WTC11 (cell line): Measurements from ENCODE around the gene ZPR1. TPM values are rescaled to one million over a fixed set of nuclear protein-coding genes. Genes with fewer than 3 reads are reported as not detected.

Experiments used
- ATAC-seq: fragments of 200-7000 bp; cut with Tn5 transposase; 2 replicates; pipeline ENCODE4 v1.10.0; 2021; ENCODE audit warnings: mild to moderate bottlenecking, moderate library complexity
- CTCF ChIA-PET: fragments of 300-600 bp; sonication (Branson Sonifier 250); formaldehyde crosslinking; loops from one replicate; lab custom pipeline; 2021; ENCODE audit warnings: antibody characterized with exemption; lab: Charles Lee
- POLR2A ChIA-PET: fragments of 350-600 bp; sonication (Branson Sonifier 250); formaldehyde crosslinking; loops from one replicate; lab custom pipeline; 2021; ENCODE audit warnings: antibody characterized with exemption; lab: Charles Lee
- DNase-seq: peaks from one replicate; pipeline ENCODE4 v3.0.0; 2021; ENCODE audit warnings: low spot score
- H3K27ac Mint-ChIP-seq: 2 replicates; pipeline ENCODE4 v1.8.0; 2021; ENCODE audit warnings: mixed read lengths
- H3K27me3 Mint-ChIP-seq: 2 replicates; pipeline ENCODE4 v1.8.0; 2021; ENCODE audit warnings: low read depth, mild to moderate bottlenecking, moderate library complexity, mixed read lengths
- H3K36me3 Mint-ChIP-seq: 2 replicates; pipeline ENCODE4 v1.8.0; 2021; ENCODE audit warnings: mixed read lengths
- H3K4me1 Mint-ChIP-seq: 2 replicates; pipeline ENCODE4 v1.8.0; 2022; ENCODE audit warnings: mixed read lengths
- H3K4me3 Mint-ChIP-seq: 2 replicates; pipeline ENCODE4 v1.8.0; 2021; ENCODE audit warnings: mild to moderate bottlenecking, moderate library complexity, mixed read lengths
- H3K9me3 Mint-ChIP-seq: 2 replicates; pipeline ENCODE4 v1.8.0; 2021; ENCODE audit warnings: mixed read lengths
- ARID4B ChIP-seq: sonication (generic); formaldehyde crosslinking; IDR thresholded peaks from 2 replicates; pipeline ENCODE4 v1.8.0; 2023; ENCODE audit warnings: missing genetic modification reagents, mild to moderate bottlenecking, borderline replicate concordance
- EMX1 ChIP-seq: fragments of 250-450 bp; sonication (Bioruptor Pico); IDR thresholded peaks from 2 replicates; pipeline ENCODE4 v1.8.0; 2021; ENCODE audit warnings: mild to moderate bottlenecking
- FOXP1 ChIP-seq: sonication (generic); formaldehyde crosslinking; IDR thresholded peaks from 2 replicates; pipeline ENCODE4 v1.8.0; 2022; ENCODE audit warnings: missing genetic modification reagents, mild to moderate bottlenecking, moderate library complexity, borderline replicate concordance
- GRHL2 ChIP-seq: fragments of 250-450 bp; sonication (Bioruptor Pico); IDR thresholded peaks from 2 replicates; pipeline ENCODE4 v1.8.0; 2022; ENCODE audit warnings: mild to moderate bottlenecking, moderate library complexity; ENCODE audit not compliant: insufficient replicate concordance, severe bottlenecking
- HMGA2 ChIP-seq: fragments of 250-450 bp; sonication (Bioruptor Pico); IDR thresholded peaks from 2 replicates; pipeline ENCODE4 v1.4.0; 2021; ENCODE audit warnings: mild to moderate bottlenecking, moderate library complexity
- MLX ChIP-seq: sonication (generic); formaldehyde crosslinking; IDR thresholded peaks from 2 replicates; pipeline ENCODE4 v1.8.1; 2023; ENCODE audit warnings: mild to moderate bottlenecking, missing genetic modification reagents, moderate library complexity
- NFE2L1 ChIP-seq: sonication (generic); formaldehyde crosslinking; IDR thresholded peaks from 2 replicates; pipeline ENCODE4 v1.8.1; 2023; ENCODE audit warnings: missing genetic modification reagents
- PRDM15 ChIP-seq: sonication (generic); formaldehyde crosslinking; IDR thresholded peaks from 2 replicates; pipeline ENCODE4 v1.8.0; 2022; ENCODE audit warnings: missing genetic modification reagents
- SP1 ChIP-seq: sonication (generic); formaldehyde crosslinking; conservative IDR thresholded peaks from 2 replicates; pipeline ENCODE4 v1.8.1; 2022; ENCODE audit warnings: missing genetic modification reagents
- TCF7 ChIP-seq: sonication (generic); formaldehyde crosslinking; IDR thresholded peaks from 2 replicates; pipeline ENCODE4 v1.8.0; 2022; ENCODE audit warnings: mild to moderate bottlenecking, low read depth, missing genetic modification reagents, moderate library complexity
- USF1 ChIP-seq: sonication (generic); formaldehyde crosslinking; IDR thresholded peaks from 2 replicates; pipeline ENCODE4 v1.8.0; 2022; ENCODE audit warnings: mild to moderate bottlenecking, missing genetic modification reagents
- ZNF263 ChIP-seq: sonication (generic); formaldehyde crosslinking; IDR thresholded peaks from 2 replicates; pipeline ENCODE4 v1.8.1; 2022; ENCODE audit warnings: low read depth, mild to moderate bottlenecking, moderate library complexity, missing genetic modification reagents
- total RNA-seq: library from RNA; stranded (reverse); gene quantifications from 3 replicates; pipeline ENCODE4 v1.2.3, GENCODE V29; 2021
- TF ChIP-seq, protein P1 (sequence below): fragments of 250-450 bp; sonication (Bioruptor Pico); conservative IDR thresholded peaks from 2 replicates; pipeline ENCODE4 v1.9.0; 2021; ENCODE audit warnings: mild to moderate bottlenecking
- TF ChIP-seq, protein P2 (sequence below): sonication (generic); formaldehyde crosslinking; conservative IDR thresholded peaks from 2 replicates; pipeline ENCODE4 v1.8.1; 2023; ENCODE audit warnings: mild to moderate bottlenecking, low read depth, missing genetic modification reagents, moderate library complexity
- TF ChIP-seq, protein P3 (sequence below): sonication (generic); formaldehyde crosslinking; IDR thresholded peaks from 2 replicates; pipeline ENCODE4 v1.8.0; 2022; ENCODE audit warnings: mild to moderate bottlenecking, missing genetic modification reagents

ZPR1 gene
- total RNA-seq, 1 experiment from 2014 or later, result 59.6 TPM

DNA sequence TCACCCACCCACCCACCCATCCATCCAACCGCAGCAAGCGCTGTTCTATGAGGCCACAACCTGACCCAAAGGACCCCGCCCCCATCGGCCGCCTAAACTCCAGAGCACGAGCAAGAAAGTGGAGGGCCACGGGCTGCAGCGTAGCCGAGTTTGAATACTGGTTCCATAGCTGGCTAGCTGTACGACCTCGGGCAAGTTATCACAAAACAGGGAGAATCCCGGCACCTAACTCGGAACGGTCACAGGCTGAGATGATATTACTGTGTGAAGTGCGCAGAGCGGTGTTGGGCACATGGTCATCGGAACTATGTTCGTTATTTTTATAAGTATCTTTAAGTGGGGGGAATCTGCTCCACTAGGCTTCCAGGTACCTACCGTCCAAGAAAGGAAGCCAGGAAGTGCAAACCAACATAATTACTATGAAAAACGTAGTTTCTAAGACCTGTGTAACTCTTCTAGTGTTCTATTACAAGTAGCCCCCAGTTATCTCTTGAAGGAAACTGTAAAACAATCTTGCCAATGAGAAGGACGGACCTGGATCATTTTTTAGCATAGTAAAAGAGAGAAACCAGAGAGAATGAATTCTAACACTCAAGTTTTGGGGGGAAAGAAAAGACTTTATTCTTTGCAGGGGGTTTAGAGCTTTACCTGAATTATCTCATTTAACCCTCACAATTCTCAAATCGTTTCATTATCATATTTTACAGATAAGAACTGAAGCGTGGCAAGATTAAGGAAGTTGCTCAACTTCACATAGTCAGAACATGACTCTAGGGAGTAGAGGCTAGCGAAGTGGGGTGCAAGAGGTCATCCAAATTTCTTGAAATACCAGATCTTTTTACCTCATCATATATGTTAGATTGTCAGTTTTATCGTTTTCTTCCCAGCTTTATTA, 14.4 kb downstream of the ZPR1 start:
- no peak for DNase-seq
- no peak for ATAC-seq
- no peaks in the 10 kb centered on the region for H3K27me3 Mint-ChIP-seq
- peaks cover 35% of the 10 kb centered on the region for H3K36me3 Mint-ChIP-seq
- CTCF ChIA-PET, result interaction anchor here (0.6 to 2.0 kb wide), 4 partner anchors 13 to 407 kb away, joined by 3 to 13 read pairs (median 5); partner anchors contain the start of gene APOA5
- POLR2A ChIA-PET, result interaction anchor here (1.4 kb wide), 1 partner anchor 62 kb away, joined by 3 read pairs; no protein-coding TSS in a partner anchor
- TF ChIP-seq MLX (CRISPR knock-in tag), result no peak
- no peak for TF ChIP-seq TCF7 (CRISPR knock-in tag)
- no peak for TF ChIP-seq PRDM15 (CRISPR knock-in tag)
- H3K4me1 Mint-ChIP-seq, result peaks cover 22% of the 10 kb centered on the region
- H3K9me3 Mint-ChIP-seq, result no peaks in the 10 kb centered on the region
- H3K27ac Mint-ChIP-seq, result peak overlapping the region; percentile 96
- H3K4me3 Mint-ChIP-seq, result peak overlapping the region; percentile 95

DNA sequence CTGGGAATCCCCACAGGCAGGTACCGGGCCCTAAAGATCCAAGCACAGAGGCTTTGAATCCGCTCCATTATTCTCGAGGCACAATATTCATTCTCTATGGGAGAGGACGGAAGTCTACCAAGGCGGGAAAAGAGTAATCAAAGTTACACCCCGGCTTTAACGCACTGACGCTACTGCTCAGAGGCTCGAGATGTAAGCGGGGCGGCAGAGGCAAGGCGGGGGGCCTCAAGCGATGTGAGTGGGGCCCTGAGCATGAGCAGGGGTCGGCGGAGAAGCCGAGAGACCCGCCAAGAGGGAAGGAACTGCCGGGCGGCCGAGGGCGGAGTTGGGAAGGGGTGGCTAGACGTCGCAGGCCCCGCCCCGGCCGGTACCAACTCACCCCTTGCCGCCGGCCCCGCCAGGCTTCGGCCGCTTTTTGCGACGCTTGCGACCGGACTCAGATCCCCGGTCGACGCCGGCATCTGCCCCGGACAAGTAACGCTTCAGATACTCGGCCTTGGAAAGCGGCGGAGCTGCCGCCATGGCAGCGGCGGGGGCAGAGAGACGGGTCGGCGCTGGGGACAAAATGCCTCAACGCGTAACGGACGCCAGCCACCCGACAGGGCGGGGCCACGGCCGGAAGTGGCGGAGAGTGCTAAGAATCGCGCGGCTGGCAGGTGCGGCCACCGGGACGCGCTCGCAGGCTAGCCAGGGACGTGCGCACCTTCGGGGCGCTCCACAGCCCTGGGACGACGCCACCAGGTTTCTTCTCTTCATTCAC, 15.2 kb downstream of the ZPR1 start, which contains the start of gene BUD13:
BUD13 (minus strand) TSS at position 545 of the 760 bp plus-strand sequence; CDS start at position 522, 23 bp downstream.
- Mint-ChIP-seq H3K36me3 (peaks cover 29% of the 10 kb centered on the region), H3K9me3 (no peaks in the 10 kb centered on the region), H3K27ac (peak within 1 kb of the TSS; percentile 96), H3K4me1 (peaks cover 22% of the 10 kb centered on the region), H3K4me3 (peak within 1 kb of the TSS; percentile 95), H3K27me3 (no peaks in the 10 kb centered on the region)
- ATAC-seq, result peak; percentile 92
- POLR2A ChIA-PET, result interaction anchor here (1.4 kb wide), 1 partner anchor 63 kb away, joined by 3 read pairs; no protein-coding TSS in a partner anchor
- CTCF ChIA-PET, result interaction anchor here (0.6 to 2.0 kb wide), 5 partner anchors 14 to 407 kb away, joined by 3 to 13 read pairs (median 7); partner anchors contain the start of gene APOA5
- peak; percentile 91 for DNase-seq
- TF ChIP-seq GRHL2 (CRISPR knock-in tag), result no peak
- TF ChIP-seq FOXP1 (CRISPR knock-in tag), result peak; percentile 95
- peak; percentile 87; the same call in 1 of the 2 replicates for TF ChIP-seq ARID4B (CRISPR knock-in tag)
- TF ChIP-seq ZNF263 (CRISPR knock-in tag), result no peak
- TF ChIP-seq, protein P1, sequence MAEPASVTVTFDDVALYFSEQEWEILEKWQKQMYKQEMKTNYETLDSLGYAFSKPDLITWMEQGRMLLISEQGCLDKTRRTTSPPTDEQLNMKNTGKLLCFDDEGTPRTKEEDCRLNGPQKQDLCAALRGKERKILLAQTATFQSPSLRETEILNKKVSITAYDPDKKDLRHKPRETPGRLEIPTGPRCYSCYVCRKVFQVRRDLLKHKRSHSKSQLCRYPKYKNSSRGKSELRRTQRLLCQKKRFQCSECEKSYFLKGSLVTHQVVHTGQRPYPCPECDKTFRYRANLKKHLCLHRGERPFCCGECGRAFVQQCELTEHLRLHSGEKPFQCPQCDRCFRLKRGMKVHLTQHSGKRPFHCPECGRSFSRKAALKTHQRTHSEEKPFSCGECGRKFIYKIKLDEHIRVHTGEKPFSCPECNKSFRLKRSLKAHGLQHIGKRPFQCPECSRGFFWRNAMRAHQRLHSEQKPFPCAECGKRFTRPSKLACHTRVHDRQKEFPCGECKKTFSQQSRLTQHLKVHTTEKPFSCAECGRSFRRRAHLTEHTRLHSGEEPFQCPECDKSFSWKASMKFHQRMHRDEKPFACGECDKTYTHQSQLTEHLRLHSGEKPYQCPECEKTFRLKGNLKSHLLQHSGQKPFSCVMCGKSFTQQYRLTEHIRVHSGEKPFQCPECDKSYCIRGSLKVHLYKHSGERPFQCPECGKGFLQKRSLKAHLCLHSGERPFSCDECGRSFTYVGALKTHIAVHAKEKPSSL, result no peak
- TF ChIP-seq USF1 (CRISPR knock-in tag), result peak; percentile 33; the same call in 1 of the 2 replicates
- TF ChIP-seq NFE2L1 (CRISPR knock-in tag), result peak; percentile 75
- TF ChIP-seq SP1 (CRISPR knock-in tag), result peak; percentile 99
- no peak for TF ChIP-seq HMGA2
- TF ChIP-seq, protein P2, sequence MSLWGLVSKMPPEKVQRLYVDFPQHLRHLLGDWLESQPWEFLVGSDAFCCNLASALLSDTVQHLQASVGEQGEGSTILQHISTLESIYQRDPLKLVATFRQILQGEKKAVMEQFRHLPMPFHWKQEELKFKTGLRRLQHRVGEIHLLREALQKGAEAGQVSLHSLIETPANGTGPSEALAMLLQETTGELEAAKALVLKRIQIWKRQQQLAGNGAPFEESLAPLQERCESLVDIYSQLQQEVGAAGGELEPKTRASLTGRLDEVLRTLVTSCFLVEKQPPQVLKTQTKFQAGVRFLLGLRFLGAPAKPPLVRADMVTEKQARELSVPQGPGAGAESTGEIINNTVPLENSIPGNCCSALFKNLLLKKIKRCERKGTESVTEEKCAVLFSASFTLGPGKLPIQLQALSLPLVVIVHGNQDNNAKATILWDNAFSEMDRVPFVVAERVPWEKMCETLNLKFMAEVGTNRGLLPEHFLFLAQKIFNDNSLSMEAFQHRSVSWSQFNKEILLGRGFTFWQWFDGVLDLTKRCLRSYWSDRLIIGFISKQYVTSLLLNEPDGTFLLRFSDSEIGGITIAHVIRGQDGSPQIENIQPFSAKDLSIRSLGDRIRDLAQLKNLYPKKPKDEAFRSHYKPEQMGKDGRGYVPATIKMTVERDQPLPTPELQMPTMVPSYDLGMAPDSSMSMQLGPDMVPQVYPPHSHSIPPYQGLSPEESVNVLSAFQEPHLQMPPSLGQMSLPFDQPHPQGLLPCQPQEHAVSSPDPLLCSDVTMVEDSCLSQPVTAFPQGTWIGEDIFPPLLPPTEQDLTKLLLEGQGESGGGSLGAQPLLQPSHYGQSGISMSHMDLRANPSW (CRISPR knock-in tag), result no peak
- no peak for TF ChIP-seq EMX1 (CRISPR knock-in tag)
- TF ChIP-seq, protein P3, sequence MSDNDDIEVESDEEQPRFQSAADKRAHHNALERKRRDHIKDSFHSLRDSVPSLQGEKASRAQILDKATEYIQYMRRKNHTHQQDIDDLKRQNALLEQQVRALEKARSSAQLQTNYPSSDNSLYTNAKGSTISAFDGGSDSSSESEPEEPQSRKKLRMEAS (CRISPR knock-in tag), result peak; percentile 89
